BE2C (cell line): Measurements from ENCODE around the gene TRPV2.

Experiments used
- DNase-seq: peaks from one replicate; pipeline ENCODE4 v3.0.0-alpha.2; 2020
- H3K27me3 ChIP-seq: fragments of 250-450 bp; sonication (Bioruptor Pico); 2 replicates; pipeline ENCODE4 v1.5.1; 2020; ENCODE audit warnings: mild to moderate bottlenecking
- H3K36me3 ChIP-seq: fragments of 250-450 bp; sonication (Bioruptor Pico); 2 replicates; pipeline ENCODE4 v1.5.1; 2020; ENCODE audit warnings: mild to moderate bottlenecking
- H3K4me1 ChIP-seq: fragments of 250-450 bp; sonication (Bioruptor Pico); 2 replicates; pipeline ENCODE4 v1.5.1; 2020
- H3K4me3 ChIP-seq: 2 replicates; pipeline ENCODE4 v1.5.1; 2011; ENCODE audit warnings: low read depth, low read length
- H3K9me3 ChIP-seq: fragments of 250-450 bp; sonication (Bioruptor Pico); 2 replicates; pipeline ENCODE4 v1.5.1; 2020
- TF ChIP-seq, protein P1 (sequence below): IDR thresholded peaks from 2 replicates; pipeline ENCODE4 v1.5.1; 2012; ENCODE audit warnings: mild to moderate bottlenecking, low read depth, low read length

The TRPV2 gene

DNA sequence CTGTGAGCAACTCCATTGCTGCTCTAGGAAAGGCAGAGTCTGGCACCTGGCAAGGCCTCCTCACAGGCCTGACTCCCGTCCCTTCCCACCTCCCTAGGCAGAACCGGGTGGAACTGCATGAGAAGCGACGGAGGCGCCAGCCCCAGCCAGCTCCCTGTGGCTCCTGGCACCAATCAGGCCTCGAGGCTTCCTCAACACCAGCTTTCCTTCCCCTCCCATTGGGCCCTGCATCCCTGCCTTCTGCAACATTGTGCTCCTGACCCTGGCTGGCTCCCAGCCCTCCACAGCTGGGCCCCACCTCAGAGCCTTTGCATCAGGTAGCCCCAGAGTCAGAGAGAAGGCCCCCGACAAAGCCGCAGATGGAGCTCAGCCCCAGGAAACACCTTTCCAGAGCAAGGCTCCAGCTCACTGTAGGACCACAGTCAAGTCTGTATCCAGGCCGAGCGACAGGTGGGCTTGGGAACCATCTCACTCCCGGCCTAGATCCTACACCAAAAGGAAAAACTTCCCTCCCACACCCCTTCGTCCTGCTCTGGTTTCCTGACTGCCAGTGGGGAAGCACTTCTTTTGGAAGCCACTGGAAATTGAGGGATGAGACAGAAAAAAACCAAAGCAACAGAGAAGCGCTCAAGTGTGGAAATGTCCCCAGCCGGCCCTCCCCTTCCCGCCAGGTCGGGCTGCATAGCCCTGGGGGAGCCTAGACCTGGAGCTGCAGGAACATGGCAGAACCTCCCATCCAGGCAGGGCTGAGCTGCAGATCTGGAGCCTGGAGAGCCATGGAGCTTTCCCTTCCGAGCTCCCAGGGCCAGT is 45.6 kb downstream of the TRPV2 start:
- Histone ChIP-seq H3K9me3 (no peaks in the 10 kb centered on the region), H3K4me3 (no peak overlapping the region), H3K36me3 (no peaks in the 10 kb centered on the region), H3K27me3 (no peaks in the 10 kb centered on the region), H3K4me1 (peaks cover 5% of the 10 kb centered on the region; the same call in 1 of the 2 replicates)
- DNase-seq = no peak
- TF ChIP-seq, protein P1, sequence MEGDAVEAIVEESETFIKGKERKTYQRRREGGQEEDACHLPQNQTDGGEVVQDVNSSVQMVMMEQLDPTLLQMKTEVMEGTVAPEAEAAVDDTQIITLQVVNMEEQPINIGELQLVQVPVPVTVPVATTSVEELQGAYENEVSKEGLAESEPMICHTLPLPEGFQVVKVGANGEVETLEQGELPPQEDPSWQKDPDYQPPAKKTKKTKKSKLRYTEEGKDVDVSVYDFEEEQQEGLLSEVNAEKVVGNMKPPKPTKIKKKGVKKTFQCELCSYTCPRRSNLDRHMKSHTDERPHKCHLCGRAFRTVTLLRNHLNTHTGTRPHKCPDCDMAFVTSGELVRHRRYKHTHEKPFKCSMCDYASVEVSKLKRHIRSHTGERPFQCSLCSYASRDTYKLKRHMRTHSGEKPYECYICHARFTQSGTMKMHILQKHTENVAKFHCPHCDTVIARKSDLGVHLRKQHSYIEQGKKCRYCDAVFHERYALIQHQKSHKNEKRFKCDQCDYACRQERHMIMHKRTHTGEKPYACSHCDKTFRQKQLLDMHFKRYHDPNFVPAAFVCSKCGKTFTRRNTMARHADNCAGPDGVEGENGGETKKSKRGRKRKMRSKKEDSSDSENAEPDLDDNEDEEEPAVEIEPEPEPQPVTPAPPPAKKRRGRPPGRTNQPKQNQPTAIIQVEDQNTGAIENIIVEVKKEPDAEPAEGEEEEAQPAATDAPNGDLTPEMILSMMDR = no peak

DNA sequence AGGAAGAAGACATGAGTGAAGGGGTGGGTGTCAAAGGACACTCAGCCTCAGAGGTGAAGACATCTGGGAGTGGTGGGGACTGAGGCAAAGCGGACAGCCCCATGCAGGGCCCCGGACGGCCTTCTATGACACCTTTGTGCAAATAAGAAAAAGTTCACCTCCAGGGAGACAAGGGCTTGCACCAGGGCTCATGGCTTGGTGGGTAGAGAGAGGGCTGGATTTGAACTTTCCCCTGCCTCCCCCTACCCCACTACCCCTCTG is 46.2 kb downstream of the TRPV2 start:
- no peaks in the 10 kb centered on the region for H3K9me3 ChIP-seq
- peaks cover 5% of the 10 kb centered on the region; the same call in 1 of the 2 replicates for H3K4me1 ChIP-seq
- no peak for DNase-seq
- no peak overlapping the region for H3K4me3 ChIP-seq
- TF ChIP-seq, protein P1 = no peak
- H3K36me3 ChIP-seq = no peaks in the 10 kb centered on the region
- H3K27me3 ChIP-seq = no peaks in the 10 kb centered on the region

DNA sequence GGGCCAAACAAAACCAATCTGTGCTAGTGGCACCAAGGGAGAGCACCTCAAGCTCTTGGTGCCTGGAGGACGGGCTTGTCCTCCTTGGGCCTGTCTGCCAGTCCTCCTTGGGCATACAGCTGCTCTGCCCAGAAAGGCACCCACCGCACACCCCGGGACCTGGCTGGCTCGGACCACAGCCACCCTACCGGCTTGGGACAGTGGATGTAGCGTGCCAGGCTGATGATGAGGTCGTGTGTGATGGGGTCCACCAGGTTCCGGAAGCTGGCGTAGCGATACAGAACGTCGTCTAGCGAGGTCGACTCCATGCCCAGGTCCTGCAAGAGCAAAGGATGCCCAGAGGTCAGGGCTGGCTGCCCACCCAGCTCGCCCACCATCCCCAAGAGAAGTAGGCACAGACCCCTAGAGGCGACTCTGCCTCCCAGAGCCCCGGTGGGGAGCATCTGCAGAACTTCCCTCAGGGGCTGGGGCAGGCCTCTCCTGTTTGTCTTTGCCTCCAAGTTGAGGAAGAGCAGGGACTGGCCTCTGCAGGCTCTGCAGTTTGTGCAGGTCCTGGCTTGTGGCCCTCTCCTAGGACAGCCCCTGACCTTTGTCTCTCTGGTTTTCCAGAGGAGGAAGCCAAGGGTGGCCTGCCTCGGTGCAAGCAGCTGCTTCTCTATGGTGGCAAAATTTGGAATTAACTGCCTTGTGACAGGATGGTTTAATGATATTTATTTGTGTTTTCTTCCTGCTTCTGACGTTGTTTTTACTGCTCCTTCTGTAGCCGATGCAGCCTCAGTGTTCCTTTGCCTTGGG is 46.9 kb downstream of the TRPV2 start:
- H3K27me3 ChIP-seq = no peaks in the 10 kb centered on the region
- H3K4me3 ChIP-seq = no peak overlapping the region
- H3K36me3 ChIP-seq = no peaks in the 10 kb centered on the region
- TF ChIP-seq, protein P1 = no peak
- H3K9me3 ChIP-seq = no peaks in the 10 kb centered on the region
- H3K4me1 ChIP-seq = peaks cover 5% of the 10 kb centered on the region; the same call in 1 of the 2 replicates
- no peak for DNase-seq

DNA sequence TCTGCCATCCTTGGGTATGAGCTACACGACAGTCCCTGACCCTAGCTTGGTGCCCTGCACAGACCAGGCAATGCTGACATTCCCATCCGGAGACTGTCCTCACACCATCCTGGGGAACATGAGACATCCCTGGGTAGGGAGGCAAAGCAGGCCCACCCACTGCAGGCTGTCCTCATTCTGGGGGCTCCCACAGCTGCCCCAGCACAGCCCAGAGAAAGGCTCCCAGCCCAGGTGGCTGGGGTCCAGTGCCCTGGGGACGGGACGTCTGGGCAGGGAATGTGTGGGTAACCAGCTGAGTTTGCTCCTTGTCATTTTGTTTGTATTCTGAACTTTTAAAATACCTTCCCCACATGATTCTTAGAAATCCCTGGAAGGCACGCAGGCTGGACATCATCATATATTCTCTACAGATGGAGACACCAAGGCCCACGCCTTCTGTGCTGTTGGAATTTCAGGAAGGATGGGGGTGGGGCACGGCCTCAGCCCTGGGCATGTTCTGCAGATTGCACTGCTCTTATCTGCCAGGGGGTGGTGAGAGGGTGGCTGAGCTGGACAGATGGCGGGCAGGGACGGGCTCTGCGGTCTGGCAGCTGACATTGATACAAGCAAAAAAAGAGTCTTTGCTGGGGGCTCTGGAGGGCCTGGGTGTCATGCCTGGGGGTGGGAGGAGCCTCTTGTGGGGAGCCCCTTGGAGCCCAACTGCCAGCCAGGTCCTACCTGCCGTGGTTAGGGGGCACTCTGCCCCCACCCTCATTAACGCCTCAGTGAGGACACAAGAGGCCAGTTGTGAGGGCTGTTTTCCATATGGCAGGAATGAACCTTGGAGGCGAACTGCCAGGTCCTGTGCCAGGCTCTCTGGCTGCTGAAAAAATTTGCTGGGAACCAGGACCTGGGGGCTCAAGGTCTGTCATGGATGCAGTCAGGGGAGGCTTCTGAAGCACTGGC is 48.3 kb downstream of the TRPV2 start:
- TF ChIP-seq, protein P1 = peak; percentile 15; the same call in 1 of the 2 replicates
- peak; percentile 67 for DNase-seq
- H3K4me1 ChIP-seq = peaks cover 5% of the 10 kb centered on the region; the same call in 1 of the 2 replicates
- no peaks in the 10 kb centered on the region for H3K9me3 ChIP-seq
- H3K27me3 ChIP-seq = no peaks in the 10 kb centered on the region
- H3K4me3 ChIP-seq = no peak overlapping the region
- no peaks in the 10 kb centered on the region for H3K36me3 ChIP-seq

DNA sequence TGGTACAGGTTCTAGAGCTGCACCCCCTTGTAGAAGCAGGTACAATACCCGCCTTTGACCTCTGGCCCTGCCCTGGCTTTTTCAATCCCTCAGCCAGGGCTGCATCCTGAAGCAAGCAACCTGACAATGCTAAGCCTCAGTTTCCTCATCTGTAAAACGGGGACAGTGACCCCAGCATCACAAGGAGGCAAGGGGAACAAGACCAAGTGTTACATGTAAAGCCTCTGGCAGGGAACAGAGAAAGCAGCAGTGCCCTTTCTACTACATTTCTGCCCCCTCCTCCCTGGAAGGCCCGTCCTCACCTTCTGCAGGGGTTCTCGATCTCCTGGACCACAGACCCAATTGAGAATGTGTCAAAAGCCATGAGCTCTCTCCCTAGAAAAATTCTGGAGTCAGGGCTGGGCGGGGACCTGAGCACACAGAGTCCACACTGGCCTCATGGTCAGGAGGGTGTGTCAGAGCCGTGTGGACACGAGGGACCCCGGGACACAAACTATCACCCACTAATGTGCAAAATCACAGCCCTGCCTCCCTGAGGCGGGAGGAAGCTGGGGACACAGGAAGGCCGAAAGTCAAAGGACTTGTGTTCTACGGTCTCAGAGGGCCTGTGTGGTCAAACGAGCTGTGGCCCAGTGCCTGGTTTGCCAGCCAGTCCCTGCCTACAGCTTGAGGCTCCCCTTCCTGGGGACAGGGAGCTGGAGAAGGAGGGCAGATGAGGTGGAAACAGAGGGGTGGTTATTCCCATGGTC is 49.1 kb downstream of the TRPV2 start:
- TF ChIP-seq, protein P1 = no peak
- no peaks in the 10 kb centered on the region for H3K9me3 ChIP-seq
- no peak overlapping the region for H3K4me3 ChIP-seq
- peaks cover 5% of the 10 kb centered on the region; the same call in 1 of the 2 replicates for H3K4me1 ChIP-seq
- H3K27me3 ChIP-seq = no peaks in the 10 kb centered on the region
- no peak for DNase-seq
- H3K36me3 ChIP-seq = no peaks in the 10 kb centered on the region
